IPS DF 19.7 (cell line): ENCODE results near the gene GRK3.

ENCODE experiments used
- DNase-seq: peaks from one replicate; pipeline ENCODE4 v3.0.0-alpha.2; 2013; ENCODE audit warnings: low read depth, low spot score

GRK3 gene

GRCh38 chr22:25729016-25729995, 164.8 kb downstream of the GRK3 start:
- no peak for DNase-seq

- DNase-seq = no peak
Observed at GRCh38 chr22:25735650-25736049, 171.2 kb downstream of the GRK3 start.

- no peak for DNase-seq
Observed at GRCh38 chr22:25736378-25737011, 172.0 kb downstream of the GRK3 start.

GRCh38 chr22:25739659-25740344, 175.3 kb downstream of the GRK3 start:
- no peak for DNase-seq

GRCh38 chr22:25741692-25742626, 177.5 kb downstream of the GRK3 start, which contains the start of gene MYO18B:
TSS of gene MYO18B (plus strand) at chr22:25742188. CDS start at chr22:25761093, 18,905 bp downstream.
- DNase-seq = no peak

- DNase-seq = no peak
Observed at GRCh38 chr22:25742918-25743708, 178.6 kb downstream of the GRK3 start.

GRCh38 chr22:25744694-25745093, 180.2 kb downstream of the GRK3 start:
- DNase-seq = no peak

GRCh38 chr22:25745341-25746011, 181.0 kb downstream of the GRK3 start:
- no peak for DNase-seq

GRCh38 chr22:25746012-25746373, 181.5 kb downstream of the GRK3 start:
- DNase-seq = no peak

- no peak for DNase-seq
Observed at GRCh38 chr22:25747245-25747944, 182.9 kb downstream of the GRK3 start.

- DNase-seq = no peak
Observed at GRCh38 chr22:25748140-25748539, 183.7 kb downstream of the GRK3 start.

- no peak for DNase-seq
Observed at GRCh38 chr22:25748704-25749103, 184.2 kb downstream of the GRK3 start.

- DNase-seq = no peak
Observed at GRCh38 chr22:25749420-25750169, 185.1 kb downstream of the GRK3 start.

GRCh38 chr22:25750569-25751173, 186.2 kb downstream of the GRK3 start:
- no peak for DNase-seq

- DNase-seq = no peak
Observed at GRCh38 chr22:25751174-25751581, 186.7 kb downstream of the GRK3 start.

- DNase-seq = no peak
Observed at GRCh38 chr22:25752615-25753214, 188.2 kb downstream of the GRK3 start.

GRCh38 chr22:25753252-25753651, 188.8 kb downstream of the GRK3 start:
- no peak for DNase-seq
